HPDE6-E6E7 (cell line): ENCODE results near the gene NUP210.

Experiments used
- DNase-seq: peaks from one replicate; pipeline ENCODE4 v3.0.0; 2011; ENCODE audit warnings: missing footprints; ENCODE audit errors: extremely low spot score

NUP210 gene

DNA sequence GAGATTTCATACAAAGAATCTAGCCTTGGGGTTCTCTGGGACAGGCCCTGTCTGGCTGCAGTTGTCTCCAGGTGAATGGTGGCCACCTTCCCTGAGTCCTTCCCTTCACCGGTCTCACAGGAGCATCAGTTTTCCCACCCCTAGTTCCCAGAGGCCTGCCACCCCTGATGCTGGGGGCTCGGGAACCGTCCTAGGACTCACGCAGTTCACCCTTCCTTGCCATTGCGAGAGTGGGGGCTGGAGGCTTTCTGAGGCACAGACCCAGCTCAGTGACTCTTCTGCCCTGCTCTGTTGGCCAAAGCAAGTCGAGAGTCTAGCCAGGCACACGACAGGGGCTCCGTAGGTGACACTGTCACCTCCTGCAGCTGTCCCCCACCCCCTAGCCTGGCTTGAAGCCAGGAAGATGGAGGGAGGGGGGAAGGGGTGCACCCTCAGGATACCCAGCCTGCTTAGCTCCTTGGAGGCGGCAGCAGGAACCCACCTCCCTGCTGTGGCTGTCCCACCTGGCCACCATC lies 130.3 kb downstream of the NUP210 start:
- DNase-seq = no peak

DNA sequence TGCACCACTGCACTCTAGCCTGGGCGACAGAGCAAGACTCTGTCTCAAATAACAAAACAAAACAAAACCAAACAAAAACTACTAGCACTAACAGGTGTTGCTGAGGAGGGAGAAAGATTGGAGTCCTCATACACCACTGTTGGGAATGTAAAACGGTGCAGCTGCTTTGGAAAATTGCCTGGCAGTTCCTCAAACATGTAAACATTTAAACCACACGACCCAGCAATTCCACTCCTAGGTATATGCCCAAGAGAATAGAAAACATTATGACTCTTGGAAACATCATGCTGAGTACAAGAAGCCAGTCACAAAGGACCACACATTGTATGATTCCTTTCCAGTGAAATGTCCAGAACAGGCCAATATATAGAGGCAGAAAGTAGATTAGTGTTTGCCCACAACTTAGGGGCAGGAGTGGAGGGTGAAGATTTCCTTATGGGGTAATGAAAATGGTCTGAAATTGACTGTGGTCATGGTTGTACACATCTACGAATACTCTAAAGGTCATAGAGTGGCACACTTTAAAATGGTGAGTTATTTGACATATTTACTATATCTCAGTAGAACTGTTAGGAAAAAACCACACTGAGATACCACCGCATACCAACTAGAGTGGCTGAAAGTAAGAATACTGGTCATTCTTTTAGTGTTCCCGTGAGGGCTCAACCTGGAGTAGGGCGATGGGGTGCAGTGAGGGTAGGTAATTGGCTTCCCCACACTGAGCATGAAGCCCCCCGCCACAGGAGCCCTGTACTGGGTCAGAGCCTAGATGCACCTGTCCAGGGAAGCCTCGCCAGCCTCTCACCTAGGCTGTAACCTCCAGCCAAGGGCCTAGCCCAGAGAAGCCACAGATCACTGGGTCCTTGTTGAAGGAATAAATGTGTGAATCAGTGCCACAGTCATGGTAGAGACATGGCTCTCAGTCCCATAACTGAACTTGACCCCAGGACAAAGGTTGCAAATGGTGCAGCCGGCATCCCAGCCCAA lies 131.1 kb downstream of the NUP210 start:
- DNase-seq = no peak

DNA sequence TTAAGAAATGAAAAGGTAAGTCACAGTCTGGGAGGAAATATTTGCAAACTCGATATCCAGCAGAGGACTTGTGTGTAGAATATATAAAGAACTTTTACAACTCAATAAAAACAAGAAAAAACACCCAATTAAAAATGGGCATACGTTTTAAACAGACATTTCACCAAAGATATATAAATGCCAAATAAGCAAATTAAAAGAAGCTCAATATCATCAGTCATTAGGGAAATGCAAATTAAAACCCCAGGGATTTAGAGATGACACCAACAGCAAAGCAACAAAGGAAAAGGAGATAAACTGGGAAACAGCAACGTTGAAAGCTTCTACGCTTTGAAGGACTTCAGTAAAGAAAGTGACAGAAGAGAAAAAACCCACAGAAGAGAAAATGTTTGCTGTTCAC lies 132.3 kb downstream of the NUP210 start:
- no peak for DNase-seq

DNA sequence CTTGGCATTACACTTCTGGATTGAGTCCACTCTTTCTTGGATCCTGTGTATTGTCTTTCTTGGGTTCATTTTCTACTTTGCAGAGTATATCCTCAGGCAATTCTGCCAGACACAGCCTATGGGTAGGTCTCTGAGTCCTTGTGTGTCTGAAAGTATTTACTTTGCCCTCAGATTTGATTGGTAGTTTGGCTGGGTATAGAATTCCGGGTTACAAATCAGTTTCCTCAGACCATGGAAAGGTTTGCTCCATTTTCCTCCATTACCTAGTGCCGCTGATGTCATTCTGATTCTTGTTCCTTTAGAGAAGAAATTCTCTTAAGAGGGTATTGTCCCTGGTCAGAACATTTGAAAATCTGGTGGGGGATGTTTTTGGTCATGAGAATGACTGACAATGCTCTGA lies 133.2 kb downstream of the NUP210 start:
- no peak for DNase-seq

DNA sequence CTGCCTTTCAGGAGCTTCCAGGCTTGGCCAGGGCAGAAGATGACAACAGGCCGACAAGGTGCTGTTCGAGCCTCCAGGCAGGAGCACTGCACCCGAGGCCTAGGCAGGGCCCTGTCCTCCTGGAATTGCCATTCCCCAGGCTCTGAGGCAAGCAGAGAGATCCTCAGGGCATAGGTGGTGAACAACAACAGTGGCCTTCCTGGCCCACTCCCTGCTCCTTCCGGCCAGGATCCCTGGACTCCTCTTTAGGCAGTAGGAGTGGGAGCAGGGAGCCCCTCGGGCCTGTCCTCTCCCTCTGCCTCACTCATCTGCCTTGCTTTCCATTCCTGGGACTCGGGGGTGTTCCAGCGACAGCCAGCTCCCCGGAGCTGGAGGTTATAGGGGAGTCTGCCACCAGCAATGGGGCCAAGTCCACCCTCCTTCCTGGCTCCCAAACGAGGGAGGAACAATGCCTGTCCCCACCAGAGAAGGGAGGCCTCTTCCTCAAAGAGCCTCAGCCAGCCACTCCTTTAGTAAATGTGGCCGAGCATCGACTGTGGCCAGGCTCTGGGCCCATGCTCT lies 135.0 kb downstream of the NUP210 start:
- no peak for DNase-seq

DNA sequence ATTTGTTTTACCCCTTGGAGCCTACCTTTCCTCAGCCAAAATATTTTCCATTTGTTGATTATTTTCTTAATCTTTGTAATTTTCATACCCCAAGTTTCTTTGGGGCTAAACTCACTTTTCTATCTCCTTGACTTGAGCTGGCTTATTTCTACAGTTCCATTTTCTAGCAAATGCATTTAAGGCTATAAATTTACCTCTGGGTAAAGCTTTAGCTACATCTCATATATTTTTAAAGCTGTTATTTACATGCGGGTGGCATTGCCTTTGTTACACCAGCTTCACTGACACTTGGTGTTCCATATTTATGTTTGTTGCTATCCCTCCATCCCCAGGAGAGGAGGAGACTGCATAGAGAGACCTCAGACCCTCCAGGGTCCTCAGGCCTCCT lies 136.3 kb downstream of the NUP210 start:
- DNase-seq = no peak

DNA sequence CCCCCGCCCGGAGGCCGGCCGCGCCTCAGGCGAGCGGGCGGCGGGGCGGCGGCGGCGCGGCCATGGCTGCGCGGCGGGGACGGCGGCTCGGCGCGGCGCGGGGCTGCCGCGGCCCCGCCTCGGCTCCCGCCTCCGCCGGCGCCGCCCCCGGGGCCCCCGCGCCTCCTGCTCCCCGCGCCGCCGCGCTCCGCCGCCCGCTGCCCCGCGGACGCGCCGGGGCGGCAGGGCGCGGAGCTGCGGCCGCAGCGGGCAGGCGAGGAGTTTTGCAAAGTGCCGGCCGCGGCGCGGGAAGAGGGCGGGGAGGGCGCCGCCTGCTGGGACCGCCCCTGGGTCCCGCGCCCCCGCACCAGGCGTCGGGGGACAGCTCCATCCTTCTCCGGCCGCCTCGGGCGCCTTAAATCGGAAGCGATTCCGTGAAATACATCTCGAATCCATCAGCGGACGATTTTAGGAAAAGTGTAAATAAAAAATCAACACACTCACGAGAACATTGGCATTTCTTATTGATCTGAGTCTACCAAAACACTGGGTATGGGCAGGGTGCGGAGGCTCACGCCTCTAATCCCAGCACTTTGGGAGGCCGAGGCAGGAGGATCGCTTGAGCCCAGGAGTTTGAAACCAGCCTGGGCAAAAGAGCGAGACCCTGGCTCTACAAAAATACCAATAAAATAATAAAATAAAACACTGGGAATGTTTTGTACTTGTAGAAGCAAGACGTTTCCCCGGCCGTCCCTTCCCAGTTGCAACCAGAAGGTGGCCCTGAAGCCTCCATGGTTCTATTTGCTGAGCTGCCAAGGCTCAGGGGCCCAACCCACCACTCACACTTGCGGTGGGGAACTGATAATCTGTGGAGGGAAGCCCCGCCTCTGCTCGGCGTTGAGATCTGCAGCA lies 136.9 kb downstream of the NUP210 start:
- no peak for DNase-seq

DNA sequence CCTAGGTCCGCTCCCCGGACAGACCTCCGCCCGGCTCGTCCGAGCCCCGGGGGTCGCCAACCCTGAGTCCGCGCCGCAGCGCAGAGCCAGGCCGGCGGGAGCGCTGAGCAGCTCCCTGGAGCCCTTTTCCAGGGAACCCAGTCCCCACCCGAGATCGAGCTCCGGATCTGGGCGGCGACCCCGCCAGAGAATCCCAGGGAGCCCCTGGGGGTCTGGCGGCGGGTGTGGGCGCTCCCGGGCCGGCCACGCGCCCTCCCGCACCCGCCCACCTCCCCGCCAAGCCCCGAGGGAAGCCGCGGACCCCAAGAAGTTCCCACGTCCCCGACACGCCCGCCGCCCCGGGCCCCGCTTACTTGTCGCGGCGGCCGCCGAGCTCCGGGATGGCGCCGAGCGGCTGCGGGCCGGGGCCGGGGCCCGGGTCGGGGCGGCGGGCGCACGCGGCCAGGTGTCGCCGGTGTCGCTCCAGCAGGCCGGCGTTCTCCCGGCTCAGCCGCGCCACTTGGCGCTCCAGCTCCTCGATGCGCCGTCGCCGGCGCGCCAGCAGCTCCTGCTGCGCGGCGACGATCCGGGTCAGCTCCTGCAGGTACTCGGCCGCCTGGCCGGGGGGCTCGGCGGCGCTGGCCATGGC lies 137.7 kb downstream of the NUP210 start:
- no peak for DNase-seq

DNA sequence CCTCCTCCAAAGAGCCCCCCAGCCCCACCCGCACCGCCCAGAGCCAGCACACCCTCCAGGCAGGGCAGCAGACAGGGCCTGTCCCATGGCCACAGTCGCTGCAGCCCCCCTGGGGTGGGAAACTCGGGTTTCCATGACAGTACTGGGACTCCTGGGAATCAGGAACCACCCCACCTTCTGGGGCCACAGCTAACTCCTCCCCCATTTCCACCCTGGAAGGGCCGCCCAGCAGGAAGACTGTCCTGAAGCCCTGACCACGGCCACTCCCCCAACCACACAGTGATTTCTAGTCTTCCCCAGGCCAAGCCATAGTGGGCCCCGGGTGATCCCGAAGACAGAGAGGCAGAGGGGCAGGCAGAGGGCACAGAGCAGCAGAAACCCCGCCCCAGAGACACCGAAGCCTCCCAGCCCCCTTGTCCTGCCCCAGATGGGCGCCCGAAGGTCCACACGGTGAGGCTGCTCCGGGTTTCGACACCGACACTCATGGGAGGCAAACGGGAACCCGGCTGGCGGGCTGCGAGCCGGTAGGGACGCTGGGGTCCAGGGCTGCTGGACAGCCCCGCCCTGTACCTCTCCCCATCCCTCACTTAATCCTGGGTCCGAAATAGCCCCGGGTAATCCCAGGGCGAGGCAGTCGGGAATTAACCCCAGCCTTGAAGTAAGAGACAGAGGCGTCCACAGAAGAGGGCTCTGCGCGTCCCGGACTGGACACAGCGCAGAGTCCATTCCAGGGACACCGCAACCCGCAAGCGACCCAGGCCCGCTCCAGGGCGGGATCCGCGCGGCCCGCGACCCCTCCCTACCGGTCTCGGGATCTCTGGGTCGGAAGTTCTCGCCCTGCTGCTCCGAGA lies 138.4 kb downstream of the NUP210 start:
- no peak for DNase-seq

DNA sequence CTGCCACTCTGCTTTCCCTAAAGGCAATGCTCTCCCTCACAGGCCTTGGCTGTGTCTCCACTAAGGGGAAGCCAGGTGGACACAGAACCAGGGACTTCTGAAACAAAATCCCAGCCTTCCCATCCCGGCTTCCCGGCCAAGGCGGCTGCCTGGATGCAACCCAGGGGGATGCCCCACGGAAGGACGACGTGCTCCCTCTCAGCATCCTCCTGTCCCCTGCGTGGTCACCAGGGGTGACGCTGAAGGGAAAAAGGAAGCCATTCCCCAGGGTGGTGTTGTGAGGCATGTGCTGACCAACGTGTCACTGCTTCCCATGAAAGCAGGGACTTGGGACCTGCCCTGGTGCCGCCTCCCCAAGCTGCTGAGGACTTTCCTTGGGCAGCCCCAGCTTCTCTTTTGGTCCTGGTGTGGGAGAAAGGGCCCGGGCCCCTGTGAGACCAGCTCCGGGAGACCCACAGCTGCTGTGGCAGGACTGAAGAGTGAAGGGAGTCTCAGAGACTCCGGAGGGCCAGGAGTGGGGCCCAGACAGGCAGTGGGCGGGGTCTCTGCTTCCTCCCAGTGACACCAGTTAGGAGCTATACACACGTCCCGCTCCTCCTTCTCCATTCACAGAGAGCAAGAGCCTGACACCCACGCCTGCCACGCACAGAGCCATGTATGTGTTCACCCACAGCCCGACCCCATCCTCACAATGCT lies 139.2 kb downstream of the NUP210 start:
- DNase-seq = no peak

DNA sequence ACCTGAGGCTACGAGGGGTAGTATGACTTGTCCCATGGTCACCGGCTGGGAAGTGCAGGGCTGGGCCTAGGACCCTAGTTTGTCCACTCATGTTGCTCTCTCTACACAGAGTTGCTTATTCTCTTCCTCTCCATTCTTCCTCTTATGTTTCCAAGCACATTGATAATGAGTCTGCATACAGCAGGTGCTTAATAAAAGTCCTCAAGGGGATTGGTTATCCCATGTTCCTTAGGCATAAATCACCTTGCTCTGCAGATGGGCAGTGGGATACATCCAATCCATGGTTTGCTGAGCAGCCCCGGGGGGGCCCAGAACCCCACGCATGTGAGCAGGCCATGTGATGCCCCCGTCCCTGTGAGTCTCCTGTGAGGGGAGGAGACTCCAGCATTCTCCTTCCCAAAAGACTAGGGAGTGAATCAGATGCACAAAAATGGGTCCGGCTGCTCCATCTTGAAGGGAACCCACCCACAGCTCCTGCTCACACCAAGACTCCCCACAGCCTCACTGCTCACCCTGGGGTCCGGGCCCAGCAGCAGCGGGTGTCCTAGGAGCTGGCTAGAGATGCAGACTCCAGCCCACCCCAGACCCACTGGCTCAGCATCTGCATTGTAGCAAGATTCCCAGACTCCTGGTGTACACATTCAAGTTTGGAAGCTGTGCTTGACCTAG lies 139.9 kb downstream of the NUP210 start:
- DNase-seq = no peak

DNA sequence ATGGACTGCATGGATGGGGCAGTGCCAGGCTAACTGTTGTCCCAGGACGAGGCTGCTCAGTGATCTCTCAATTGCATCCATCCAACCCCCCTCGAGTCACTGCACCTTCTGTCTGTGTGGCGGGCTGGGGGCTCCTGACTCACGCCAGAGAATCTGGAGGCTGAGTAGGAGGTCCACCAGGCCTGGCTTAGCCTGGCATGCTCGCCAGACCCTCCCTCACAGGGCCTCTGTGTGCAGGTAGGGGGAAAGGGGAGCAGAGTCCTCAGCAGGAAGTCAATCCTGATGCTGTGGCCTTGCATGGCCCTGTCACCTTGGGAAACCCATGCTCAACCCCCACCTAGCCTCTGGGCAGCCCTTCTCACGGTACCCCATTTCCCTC lies 140.6 kb downstream of the NUP210 start:
- no peak for DNase-seq

DNA sequence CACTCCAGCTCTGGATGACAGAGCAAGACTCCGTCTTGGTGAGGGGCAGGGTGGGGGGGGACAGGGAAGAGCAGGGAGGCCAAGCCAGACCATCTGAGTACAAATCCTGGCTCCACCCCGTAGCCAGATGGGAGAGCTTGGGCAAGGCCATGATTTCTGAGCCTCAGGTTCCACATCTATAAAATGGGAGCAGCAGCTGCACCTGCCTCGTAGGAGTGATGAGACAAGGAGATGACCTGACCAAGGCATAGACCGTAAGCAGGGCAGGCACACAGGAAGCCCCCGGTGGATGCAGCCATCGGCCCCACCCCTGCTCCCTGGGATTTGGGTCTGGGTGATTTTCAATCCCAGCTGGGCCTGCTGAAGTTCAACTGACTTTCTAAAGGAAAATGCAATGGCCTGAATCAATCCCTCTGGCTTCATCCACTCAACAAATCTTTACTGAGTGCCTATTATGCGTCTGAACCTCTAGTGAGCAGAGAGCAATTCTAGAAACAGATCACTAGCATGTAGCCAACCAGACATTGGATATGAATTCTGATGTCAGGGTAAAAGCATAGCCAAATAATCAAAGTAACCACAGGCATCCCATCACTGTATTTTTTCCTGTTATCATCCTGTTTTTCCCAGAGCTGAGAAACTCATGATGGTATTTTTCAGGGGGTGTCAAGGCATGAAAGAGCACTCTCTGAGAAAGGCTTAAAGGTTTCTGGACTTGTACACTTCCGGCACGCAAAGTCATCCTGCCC lies 141.2 kb downstream of the NUP210 start:
- DNase-seq = no peak

DNA sequence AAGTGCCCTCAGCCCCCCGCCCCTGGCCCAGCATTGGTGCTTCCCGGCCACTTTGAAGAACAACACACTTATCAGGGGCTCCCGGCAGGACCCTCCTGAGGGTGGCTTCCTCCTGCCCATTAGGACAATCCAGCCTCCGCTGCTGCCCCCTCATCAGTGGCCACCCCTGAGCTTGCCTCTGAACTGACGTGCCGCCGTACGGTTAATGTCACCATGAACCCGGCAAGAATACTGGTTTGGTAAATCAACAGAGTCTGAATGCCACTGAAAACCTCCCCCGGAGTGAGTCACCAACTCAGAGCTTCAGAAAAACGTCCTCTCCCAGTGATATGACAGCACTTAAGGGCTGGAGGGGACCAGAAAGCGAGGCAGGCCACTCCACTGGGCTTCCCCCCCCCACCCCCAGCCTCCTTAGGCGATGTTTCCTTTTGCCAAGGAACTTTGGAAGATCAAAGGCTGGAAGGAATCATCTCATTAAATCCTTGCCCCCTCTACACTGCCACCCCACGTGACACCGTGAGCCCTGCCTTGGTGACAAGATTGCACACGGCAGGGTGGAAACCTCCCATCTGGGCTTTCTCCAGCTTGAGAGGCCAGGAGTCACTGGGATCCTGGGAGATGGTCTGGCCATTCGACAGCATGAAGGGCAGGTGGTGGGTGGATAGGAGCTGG lies 142.1 kb downstream of the NUP210 start:
- DNase-seq = peak; percentile 5

DNA sequence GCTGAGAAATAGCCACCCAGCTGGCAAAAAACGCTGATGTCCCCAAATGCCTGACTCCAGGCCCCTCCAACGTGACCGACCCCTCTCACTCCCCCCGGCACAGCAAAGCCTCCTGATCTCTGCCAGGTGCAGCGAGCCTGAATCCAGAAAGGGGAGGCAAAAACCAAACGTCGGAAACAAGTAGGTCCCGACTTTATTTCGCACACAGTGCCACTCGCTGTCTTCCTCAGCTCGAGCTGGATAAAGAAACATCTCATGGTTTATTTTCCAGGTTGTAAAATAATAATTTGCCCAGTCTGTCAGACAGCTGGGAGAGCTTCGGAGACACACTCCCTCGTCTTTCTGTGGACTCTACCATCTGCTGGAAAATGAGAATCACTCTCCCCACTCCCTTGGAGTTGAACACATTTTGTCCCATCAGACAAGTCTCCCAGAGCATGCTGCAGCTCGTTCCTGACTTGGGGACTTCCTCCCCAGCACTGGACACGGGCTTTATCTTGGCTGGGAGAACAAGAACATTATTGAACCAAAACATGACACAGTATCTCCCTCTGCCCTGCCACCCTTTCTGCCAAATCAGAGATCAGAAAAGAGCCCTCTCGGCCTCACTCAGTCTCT lies 142.8 kb downstream of the NUP210 start:
- DNase-seq = no peak

DNA sequence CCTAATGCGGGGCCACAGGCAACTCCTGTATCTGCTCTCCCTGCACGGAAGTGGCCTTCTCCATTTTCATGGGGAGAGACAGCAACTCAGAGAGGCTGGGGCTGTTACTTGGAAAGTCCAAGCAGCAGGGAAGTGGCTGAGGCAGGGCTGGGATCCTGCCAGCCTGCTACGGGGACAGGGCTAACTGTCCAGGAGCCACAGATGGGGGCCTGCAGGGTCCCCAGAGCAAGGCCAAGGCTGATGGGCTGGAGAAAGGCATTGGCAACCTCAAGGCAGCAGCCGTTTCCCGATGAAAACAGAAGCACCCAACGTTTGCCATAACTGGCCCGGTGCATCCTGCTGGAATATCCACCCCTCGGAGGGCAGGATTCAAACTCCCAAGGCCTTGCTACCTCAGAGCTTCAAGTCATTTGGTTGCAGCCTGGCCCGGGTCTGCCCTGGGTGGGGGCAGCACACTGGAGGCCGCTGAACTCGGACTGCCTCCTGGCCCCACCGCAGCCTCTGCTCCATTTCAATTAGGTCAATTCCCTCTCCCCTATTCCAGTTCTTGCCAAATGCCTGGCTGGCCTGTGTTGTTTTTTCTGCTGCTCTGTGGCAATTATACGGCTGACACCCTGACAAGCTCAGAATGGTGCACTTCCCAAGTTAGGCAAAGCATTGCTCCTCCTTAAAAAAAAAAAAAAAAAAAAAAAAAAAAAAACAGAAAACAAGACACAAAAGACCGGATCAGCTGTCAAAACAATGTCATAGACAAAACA lies 143.5 kb downstream of the NUP210 start:
- no peak for DNase-seq

DNA sequence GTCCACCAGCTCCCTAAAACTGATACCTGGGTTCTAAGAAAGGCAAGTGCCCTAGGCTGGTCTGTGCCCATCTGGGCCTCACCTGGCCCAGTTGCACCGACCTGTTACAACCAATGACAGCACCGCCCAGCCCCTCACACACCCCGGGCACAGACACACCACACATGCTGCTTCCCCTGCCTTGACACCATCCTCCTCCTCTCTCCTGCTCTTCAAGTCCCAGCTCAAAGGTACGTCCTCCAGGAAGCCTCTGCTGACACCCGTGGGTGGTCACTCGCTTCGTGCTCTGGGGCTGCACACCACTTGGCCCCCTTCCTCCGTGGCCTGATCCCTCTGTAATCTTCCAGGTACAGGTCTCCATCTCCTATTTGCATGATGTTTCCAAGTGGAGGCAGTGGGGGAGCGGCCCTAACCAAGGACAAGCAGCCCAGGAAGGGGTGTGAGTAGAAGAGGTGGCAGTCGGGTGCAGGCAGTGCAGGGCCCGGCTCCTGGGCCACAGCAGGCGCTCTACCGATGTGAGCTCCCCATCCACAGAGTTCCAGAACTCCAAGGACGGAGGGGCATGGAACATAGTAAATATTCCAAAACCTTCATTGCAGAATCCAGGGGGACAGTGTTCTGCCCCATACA lies 144.6 kb downstream of the NUP210 start:
- DNase-seq = no peak
